HCT116 (cell line): ENCODE measurements around the gene TIGD3.

Experiments
- CTCF ChIP-seq, 3 experiments: fragments of 200-600 bp in 1 of 3; sonication (generic) in 1 of 3; IDR thresholded peaks in 2 of 3; conservative IDR thresholded peaks in 1 of 3; 2 replicates each; pipeline ENCODE4 v1.5.1; 2012 to 2017; ENCODE audit warnings: low read depth in 2 of 3, low read length in 2 of 3, antibody characterized with exemption in 1 of 3, borderline replicate concordance in 1 of 3, control low read depth in 1 of 3, mild to moderate bottlenecking in 1 of 3, mixed read lengths in 1 of 3, mixed run types in 1 of 3, moderate library complexity in 1 of 3; ENCODE audit not compliant: insufficient read depth in 1 of 3
- TCF7L2 ChIP-seq: IDR thresholded peaks from 2 replicates; pipeline ENCODE4 v1.7.0; 2011; ENCODE audit warnings: borderline replicate concordance, inconsistent platforms; ENCODE audit not compliant: insufficient read depth, insufficient read length; ENCODE audit errors: extremely low read depth
- YY1 ChIP-seq: IDR thresholded peaks from 2 replicates; pipeline ENCODE4 v1.6.1; 2011; ENCODE audit warnings: low read length, low read depth, moderate library complexity, mild to moderate bottlenecking; ENCODE audit not compliant: insufficient replicate concordance; ENCODE audit errors: extremely low read depth
- ZNF274 ChIP-seq: fragments of 200-500 bp; sonication (Bioruptor generic); IDR thresholded peaks from 2 replicates; pipeline ENCODE4 v1.6.1; 2014; ENCODE audit warnings: mild to moderate bottlenecking, low read depth, low read length, inconsistent platforms

- TF ChIP-seq ZNF274 (no peak), TCF7L2 (no peak), CTCF (IDR thresholded peaks at IDR 0.05 in 2 of 3, conservative IDR thresholded peaks at IDR 0.05 in 1 of 3; ENCODE audit: borderline replicate concordance in 1 of 3, insufficient read depth in 1 of 3, low read depth in 2 of 3, low read length in 2 of 3) (no peak), YY1 (no peak)
Measured at GRCh38 chr11:65353376-65353775, 1.2 kb upstream of the TIGD3 start.
